Measurements from ENCODE around the gene IL18R1.

GRCh38 chr2:102369866-102370265 is 14.3 kb downstream of the IL18R1 start:
- TF ChIP-seq CTCF (IDR thresholded peaks at IDR 0.05), result no peak
- TF ChIP-seq EP300 (IDR thresholded peaks at IDR 0.05), result no peak

Measured in sigmoid colon (tissue), 4 donors.